HG03442 (cell line): ENCODE measurements around the gene BMPR1B.
"Not testable (repeated sequence)": the region's sequence is repeated elsewhere in the genome, so short reads cannot be mapped to it uniquely, and the experiment has no call there.

Experiments used
- ATAC-seq: cut with Tn5 transposase; IDR thresholded peaks from one replicate; pipeline ENCODE4 v1.9.1; 2021; ENCODE audit warnings: mild to moderate bottlenecking, moderate library complexity; ENCODE audit not compliant: unreplicated experiment

Gene BMPR1B

GRCh38 chr4:95171377-95171776 is 413.6 kb downstream of the BMPR1B start:
- not testable (repeated sequence) for ATAC-seq

- ATAC-seq, result no peak
Observed at GRCh38 chr4:95178938-95179337, 421.2 kb downstream of the BMPR1B start.

GRCh38 chr4:95180531-95181242 is 422.9 kb downstream of the BMPR1B start:
- ATAC-seq, result no peak

GRCh38 chr4:95181243-95181995 is 423.7 kb downstream of the BMPR1B start:
- ATAC-seq, result no peak

- ATAC-seq, result no peak
Observed at GRCh38 chr4:95181996-95182306, 424.2 kb downstream of the BMPR1B start.

GRCh38 chr4:95183656-95184408 is 426.1 kb downstream of the BMPR1B start:
- ATAC-seq, result no peak

- ATAC-seq, result no peak
Observed at GRCh38 chr4:95186666-95187065, 428.9 kb downstream of the BMPR1B start.

GRCh38 chr4:95188701-95189370 is 431.1 kb downstream of the BMPR1B start:
- ATAC-seq, result no peak

- no peak for ATAC-seq
Observed at GRCh38 chr4:95190751-95191436, 433.1 kb downstream of the BMPR1B start.

- no peak for ATAC-seq
Observed at GRCh38 chr4:95191537-95191936, 433.8 kb downstream of the BMPR1B start.

GRCh38 chr4:95193391-95194224 is 435.9 kb downstream of the BMPR1B start:
- no peak for ATAC-seq

GRCh38 chr4:95197353-95197752 is 439.6 kb downstream of the BMPR1B start:
- no peak for ATAC-seq

- ATAC-seq, result no peak
Observed at GRCh38 chr4:95198961-95199360, 441.2 kb downstream of the BMPR1B start.

GRCh38 chr4:95204267-95204844 is 446.6 kb downstream of the BMPR1B start:
- no peak for ATAC-seq

GRCh38 chr4:95204873-95205272 is 447.1 kb downstream of the BMPR1B start:
- ATAC-seq, result no peak
